Thyroid gland (tissue), 4 donors: ENCODE results near the gene MMD.

ENCODE experiments used
- POLR2A ChIP-seq, 2 donors: fragments of 450-650 bp; IDR thresholded peaks; one replicate each; pipeline ENCODE4 v1.6.1; 2017; ENCODE audit warnings: antibody characterized with exemption in 2 of 2, mild to moderate bottlenecking in 2 of 2, moderate library complexity in 1 of 2
- TF ChIP-seq, protein P1 (sequence below), 6 experiments: fragments of 200-600 bp in 3 of 6; fragments of 450-650 bp in 3 of 6; sonication (generic) in 3 of 6; IDR thresholded peaks; one replicate each; pipeline ENCODE4 v1.5.1; 2016 to 2019; ENCODE audit warnings: antibody characterized with exemption in 6 of 6, mild to moderate bottlenecking in 2 of 6, inconsistent platforms in 1 of 6, moderate library complexity in 1 of 6

DNA sequence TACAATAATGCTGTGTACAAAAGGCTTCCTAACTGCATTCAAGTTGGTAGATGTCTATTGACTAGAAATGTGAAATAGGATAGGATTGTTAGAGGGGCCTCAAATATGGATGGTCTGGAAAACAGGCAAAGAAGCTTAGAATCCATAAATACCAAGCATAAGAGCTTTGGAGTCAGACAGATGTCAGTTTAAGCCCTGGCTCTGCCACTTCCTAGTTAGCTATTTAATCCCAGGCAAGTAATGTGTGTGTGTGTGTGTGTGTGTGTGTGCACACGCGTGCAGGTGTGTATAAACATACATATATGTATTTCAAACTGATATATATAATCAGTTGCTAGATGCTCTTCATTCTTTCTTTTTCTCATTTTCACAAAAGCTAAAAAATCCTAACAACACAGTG, 66.7 kb downstream of the MMD start:
- TF ChIP-seq, protein P1, sequence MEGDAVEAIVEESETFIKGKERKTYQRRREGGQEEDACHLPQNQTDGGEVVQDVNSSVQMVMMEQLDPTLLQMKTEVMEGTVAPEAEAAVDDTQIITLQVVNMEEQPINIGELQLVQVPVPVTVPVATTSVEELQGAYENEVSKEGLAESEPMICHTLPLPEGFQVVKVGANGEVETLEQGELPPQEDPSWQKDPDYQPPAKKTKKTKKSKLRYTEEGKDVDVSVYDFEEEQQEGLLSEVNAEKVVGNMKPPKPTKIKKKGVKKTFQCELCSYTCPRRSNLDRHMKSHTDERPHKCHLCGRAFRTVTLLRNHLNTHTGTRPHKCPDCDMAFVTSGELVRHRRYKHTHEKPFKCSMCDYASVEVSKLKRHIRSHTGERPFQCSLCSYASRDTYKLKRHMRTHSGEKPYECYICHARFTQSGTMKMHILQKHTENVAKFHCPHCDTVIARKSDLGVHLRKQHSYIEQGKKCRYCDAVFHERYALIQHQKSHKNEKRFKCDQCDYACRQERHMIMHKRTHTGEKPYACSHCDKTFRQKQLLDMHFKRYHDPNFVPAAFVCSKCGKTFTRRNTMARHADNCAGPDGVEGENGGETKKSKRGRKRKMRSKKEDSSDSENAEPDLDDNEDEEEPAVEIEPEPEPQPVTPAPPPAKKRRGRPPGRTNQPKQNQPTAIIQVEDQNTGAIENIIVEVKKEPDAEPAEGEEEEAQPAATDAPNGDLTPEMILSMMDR (IDR thresholded peaks at IDR 0.05): no peak
- TF ChIP-seq POLR2A (IDR thresholded peaks at IDR 0.05): no peak
